ENCODE measurements around the gene XRN1.

DNA sequence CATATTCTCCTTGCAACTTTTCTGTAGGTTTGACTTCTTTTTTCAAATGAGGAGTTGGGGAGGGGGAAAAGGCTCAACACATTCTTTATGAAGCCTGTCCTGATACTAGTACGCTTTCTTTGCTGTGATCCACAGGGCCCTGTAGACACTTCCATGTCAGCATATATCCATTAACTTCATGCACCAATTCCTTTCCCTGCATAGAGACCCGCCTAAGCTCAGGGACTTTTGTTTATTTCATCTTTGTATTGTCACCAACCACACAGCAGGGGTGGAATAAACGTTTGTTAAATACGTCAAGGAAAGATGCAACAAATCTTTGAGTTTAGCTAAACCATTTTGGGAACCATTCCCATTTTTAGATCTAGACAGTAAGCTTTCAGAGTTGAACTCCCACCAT is 179.4 kb downstream of the XRN1 start:
- TF ChIP-seq, protein P1, sequence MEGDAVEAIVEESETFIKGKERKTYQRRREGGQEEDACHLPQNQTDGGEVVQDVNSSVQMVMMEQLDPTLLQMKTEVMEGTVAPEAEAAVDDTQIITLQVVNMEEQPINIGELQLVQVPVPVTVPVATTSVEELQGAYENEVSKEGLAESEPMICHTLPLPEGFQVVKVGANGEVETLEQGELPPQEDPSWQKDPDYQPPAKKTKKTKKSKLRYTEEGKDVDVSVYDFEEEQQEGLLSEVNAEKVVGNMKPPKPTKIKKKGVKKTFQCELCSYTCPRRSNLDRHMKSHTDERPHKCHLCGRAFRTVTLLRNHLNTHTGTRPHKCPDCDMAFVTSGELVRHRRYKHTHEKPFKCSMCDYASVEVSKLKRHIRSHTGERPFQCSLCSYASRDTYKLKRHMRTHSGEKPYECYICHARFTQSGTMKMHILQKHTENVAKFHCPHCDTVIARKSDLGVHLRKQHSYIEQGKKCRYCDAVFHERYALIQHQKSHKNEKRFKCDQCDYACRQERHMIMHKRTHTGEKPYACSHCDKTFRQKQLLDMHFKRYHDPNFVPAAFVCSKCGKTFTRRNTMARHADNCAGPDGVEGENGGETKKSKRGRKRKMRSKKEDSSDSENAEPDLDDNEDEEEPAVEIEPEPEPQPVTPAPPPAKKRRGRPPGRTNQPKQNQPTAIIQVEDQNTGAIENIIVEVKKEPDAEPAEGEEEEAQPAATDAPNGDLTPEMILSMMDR (IDR thresholded peaks at IDR 0.05; ENCODE audit: insufficient read depth, low read depth, low read length), result no peak
- TF ChIP-seq EZH2 (IDR thresholded peaks at IDR 0.05; ENCODE audit: insufficient read depth, low read length), result no peak
